UCSD-AML1 (cell line): ENCODE results near the gene SIPA1.
"Not testable (repeated sequence)": the region's sequence is repeated elsewhere in the genome, so short reads cannot be mapped to it uniquely, and the experiment has no call there.

Source experiments
- DNase-seq: peaks from one replicate; lab custom pipeline; 2025; ENCODE audit not compliant: unreplicated experiment; lab: John Stamatoyannopoulos, UW

The SIPA1 gene

GRCh38 chr11:65658174-65659021, 20.5 kb downstream of the SIPA1 start:
- DNase-seq: no peak

DNA sequence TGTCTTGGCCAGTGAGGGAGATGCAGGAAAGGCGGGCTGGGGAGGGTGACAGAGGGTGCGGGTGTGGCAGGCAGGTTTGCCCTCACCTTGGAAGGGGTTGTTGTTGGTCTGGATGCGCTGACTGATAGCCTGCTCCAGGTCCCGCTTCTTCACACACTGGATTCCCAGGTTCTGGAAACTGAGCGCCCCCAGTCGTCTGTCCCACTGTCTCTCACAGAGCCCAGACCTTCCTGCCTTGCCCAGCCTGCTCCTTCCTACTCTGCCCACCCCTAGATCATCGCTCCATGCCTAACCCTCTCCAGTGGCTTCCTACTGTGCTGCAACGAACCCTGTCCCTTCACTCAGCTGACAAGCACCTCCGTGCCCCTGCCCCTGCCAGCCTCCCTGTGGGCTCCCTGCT, 22.1 kb downstream of the SIPA1 start:
- DNase-seq: no peak

GRCh38 chr11:65660908-65661307, 23.0 kb downstream of the SIPA1 start:
- not testable (repeated sequence) for DNase-seq

DNA sequence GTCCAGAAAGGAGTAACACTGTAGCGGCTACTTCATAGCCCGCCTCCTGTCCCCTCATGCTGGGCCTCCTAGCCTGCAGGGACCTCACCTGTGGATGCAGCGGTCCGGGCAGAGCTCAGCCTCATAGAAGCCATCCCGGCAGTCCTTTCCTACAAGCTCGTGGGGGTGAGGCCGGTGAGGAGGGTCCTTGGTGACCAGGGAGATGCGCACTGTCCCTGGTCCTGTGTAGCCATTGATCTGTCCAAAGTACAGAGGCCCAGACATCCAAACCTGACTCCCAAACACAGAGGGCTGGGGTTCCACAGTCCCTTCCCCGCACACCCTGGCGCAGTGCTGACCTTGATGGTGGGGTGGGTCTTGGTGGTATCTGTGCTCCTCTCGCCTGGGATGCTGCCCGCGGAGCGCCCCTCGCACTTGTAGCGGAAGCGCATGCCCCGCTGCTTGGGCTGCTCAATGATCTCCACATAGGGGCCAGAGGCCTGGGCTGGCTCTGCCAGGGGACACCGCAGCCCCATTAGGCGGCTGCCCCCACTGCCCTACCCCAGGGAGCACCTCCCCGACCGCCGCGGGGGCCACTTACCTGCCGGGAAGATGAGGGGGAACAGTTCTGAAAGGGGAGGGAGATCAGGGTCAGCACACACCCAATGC, 23.8 kb downstream of the SIPA1 start:
- no peak for DNase-seq

DNA sequence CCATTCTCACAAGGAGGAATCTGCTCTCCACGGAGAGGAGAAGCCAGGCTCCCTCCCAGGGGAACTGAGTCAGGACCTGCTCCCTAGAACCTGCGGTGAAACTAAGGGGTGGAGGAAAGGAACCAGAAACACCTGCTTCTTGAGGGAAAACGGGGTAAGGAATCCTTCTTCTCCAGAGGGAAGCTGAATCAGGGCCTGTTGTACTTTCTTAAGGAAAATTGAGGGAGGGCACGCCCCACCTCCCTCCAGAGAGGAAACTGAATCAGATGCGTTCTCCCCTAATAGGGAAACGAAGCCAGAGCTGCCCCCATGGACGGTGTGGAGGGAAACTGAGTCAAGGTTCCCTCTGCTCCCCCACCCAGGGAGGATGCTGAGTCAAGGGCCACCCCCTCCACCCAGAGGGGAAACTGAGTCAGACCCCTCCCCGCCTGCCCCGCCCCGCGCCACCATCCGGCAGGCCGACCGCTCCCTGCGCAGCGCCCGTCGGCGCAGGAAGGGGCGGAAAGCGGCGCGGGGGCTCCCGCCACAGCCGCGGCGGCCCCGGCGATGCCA, 24.4 kb downstream of the SIPA1 start:
- no peak for DNase-seq

GRCh38 chr11:65662799-65663638, 25.1 kb downstream of the SIPA1 start, which contains the start of gene RELA:
Gene RELA (minus strand): TSS chr11:65662916. CDS start chr11:65662832, 84 bp downstream.
- peak; percentile 93 for DNase-seq

DNA sequence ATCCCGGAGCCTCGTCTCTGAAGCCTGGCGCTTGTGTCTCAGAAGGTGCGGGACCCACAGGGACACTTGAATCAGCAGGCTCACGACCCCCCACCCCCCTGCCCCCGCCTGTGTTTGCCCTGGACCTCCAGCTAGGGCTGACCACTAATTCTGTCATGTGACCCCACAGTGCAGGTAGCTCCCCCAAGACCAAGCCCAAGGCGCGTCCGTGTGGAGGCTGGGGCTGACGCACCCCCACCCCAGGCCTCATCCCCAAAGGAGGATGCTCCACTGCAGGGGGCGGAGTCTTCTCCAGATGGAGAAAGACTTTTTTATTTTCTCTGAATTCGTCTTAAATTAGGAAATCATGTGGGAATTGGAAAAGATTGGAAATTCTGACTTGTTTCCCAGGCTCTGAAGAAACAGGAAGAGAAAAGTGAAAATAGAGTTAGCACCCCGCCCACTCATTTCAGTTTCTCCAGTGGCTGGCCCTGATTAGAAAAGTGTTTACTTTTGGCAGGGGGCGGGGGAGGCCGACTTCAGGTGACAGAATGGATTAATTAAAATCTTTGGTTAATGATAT, 25.8 kb downstream of the SIPA1 start:
- DNase-seq: no peak

GRCh38 chr11:65672180-65672860, 34.4 kb downstream of the SIPA1 start:
- DNase-seq: no peak

GRCh38 chr11:65672982-65673381, 35.1 kb downstream of the SIPA1 start:
- no peak for DNase-seq

- DNase-seq: no peak
Measured at GRCh38 chr11:65680192-65680743, 42.4 kb downstream of the SIPA1 start.

DNA sequence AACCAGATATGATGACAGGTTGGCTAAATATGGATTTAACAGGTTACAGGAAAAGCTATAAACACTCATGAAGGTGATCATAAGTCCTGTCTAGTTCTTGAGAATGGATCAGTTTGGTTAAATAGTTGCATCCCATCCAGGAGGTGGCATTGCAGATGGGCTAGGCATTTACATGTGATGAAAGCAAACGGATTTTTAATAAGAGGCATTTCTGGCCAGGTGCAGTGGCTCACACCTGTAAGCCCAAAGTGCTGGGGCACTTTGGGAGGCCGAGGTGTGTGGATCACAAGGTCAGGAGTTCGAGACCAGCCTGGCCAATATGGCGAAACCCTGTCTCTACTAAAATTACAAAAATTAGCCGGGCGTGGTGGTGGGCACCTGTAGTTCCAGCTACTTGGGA, 45.6 kb downstream of the SIPA1 start:
- DNase-seq: not testable (repeated sequence)

DNA sequence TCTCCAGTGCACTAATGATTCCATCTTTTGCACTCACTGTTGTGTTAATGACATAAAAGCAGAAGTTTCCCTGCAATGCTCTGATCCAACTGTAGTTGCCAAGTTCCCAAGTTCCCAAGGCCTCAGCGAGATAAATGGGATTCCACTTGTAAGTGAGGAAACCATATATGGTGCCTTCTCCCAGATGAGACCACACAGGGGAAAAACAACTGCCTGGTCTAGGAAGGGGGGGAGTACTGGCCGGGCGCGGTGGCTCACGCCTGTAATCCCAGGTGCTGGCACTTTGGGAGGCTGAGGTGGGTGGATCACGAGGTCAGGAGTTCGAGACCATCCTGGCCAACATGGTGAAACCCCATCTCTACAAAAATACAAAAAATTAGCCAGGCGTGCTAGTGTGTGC, 48.1 kb downstream of the SIPA1 start:
- DNase-seq: no peak

DNA sequence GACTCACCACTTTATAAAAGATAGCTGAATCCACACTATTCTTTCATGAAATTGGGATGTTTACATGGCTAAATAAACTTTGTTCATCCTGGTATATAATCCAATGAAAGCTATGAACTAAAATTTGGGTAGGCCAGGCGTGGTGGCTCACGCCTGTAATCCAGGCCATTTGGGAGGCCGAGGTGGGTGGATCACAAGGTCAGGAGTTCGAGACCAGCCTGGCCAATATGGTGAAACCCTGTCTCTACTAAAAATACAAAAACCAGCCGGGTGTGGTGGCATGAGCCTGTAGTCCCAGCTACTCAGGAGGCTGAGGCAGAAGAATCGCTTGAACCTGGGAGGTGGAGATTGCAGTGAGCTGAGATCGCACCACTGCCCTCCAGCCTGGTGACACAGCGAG, 53.9 kb downstream of the SIPA1 start:
- not testable (repeated sequence) for DNase-seq

- peak; percentile 17 for DNase-seq
Measured at GRCh38 chr11:65692367-65692766, 54.5 kb downstream of the SIPA1 start.

DNA sequence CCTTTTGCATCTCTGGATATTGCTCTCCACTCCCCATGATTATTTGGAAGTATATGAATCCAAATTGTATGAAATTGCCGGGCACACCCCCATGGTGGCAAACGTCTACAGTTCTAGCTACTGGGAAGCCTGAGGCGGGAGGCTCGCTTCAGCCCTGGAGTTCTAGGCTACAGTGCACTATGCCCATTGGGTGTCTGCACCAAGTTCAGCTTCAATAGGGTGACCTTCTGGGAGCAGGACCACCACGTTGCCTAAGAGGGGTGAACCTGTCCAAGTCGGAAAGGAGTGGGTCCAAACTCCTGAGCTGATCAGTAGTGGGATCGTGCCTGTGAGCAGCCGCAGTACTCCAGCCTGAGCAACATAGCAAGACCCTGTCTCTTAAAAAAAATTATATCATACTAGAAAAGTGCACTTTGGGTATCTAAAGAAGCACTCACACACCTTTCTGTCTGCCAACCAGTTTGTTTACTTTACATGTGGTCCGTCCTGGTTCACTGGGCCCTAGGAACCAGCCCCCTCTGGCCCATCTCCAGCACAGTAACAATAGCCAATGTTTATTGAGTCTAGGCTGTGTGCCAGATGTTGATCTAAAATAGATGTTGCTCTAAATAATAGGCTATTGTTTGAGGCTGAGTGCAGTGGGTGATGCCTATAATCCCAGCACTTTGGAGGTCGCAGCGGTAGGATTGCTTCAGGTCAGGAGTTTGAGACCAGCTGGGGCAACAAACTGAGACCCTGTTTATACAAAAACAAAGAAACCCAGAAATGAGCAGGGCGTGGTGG, 57.7 kb downstream of the SIPA1 start:
- no peak for DNase-seq

GRCh38 chr11:65696802-65697552, 59.1 kb downstream of the SIPA1 start:
- no peak for DNase-seq

DNA sequence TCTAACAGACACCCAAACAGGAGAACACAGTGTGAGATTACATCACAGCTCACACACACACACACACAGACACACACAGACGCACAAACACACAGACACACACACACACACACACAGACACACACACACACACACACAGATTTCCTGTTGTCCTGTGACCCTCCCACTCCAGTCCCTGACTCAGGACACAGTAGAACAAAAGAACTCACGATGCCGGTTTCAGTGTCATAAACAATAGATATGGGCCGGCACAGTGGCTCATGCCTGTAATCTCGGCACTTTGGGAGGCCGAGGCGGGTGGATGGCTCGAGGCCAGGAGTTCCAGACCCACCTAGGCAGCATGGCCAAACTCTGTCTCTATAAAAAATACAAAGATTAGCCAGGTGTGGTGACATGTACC, 60.3 kb downstream of the SIPA1 start:
- no peak for DNase-seq

GRCh38 chr11:65699306-65699705, 61.4 kb downstream of the SIPA1 start:
- DNase-seq: no peak

- no peak for DNase-seq
Measured at GRCh38 chr11:65700399-65700798, 62.5 kb downstream of the SIPA1 start.
